NCI-H460 (cell line): ENCODE results near the gene TLX1. TPM values are rescaled to one million over a fixed set of nuclear protein-coding genes. Genes with fewer than 3 reads are reported as not detected.

Experiments
- total RNA-seq: library from RNA; depleted of rRNA; stranded (reverse); fragments of >200 nt; shearing (Covaris generic); gene quantifications from 2 replicates; pipeline ENCODE4 v1.2.3, GENCODE V29; 2014; rRNA removed

Gene TLX1
- total RNA-seq, 1 experiment from 2014 or later, result not detected

Other genes with a start within 250 kb of the TLX1 start
- gene SLF2, start 218.3 kb upstream of the TLX1 start, total RNA-seq, result 24.9 and 26.1 TPM in 2 replicates
- 1.1 and 1.7 TPM in 2 replicates for gene SEMA4G, start 161.8 kb upstream of the TLX1 start, total RNA-seq
- 72.4 and 78.9 TPM in 2 replicates for gene MRPL43, start 143.8 kb upstream of the TLX1 start, total RNA-seq
- gene TWNK, start 143.8 kb upstream of the TLX1 start, total RNA-seq, result 14.3 and 19.9 TPM in 2 replicates
- gene LZTS2, start 131.5 kb upstream of the TLX1 start, total RNA-seq, result 49.2 and 51.6 TPM in 2 replicates
- gene PDZD7, start 100.2 kb upstream of the TLX1 start, total RNA-seq, result 0.52 and 0.55 TPM in 2 replicates
- 50.5 and 52.6 TPM in 2 replicates for gene SFXN3, start 100.1 kb upstream of the TLX1 start, total RNA-seq
- 31.3 and 36.1 TPM in 2 replicates for gene KAZALD1, start 69.3 kb upstream of the TLX1 start, total RNA-seq
- 0.10 and 0.12 TPM in 2 replicates for gene LBX1, start 98.2 kb downstream of the TLX1 start, total RNA-seq
- gene BTRC, start 222.9 kb downstream of the TLX1 start, total RNA-seq, result 12.2 and 14.9 TPM in 2 replicates